Embryonic facial prominence (tissue), 1 donor: ENCODE measurements around the gene NMB.

Experiments
- DNase-seq: peaks from one replicate; pipeline ENCODE4 v3.0.0-alpha.2; 2016; ENCODE audit errors: extremely low spot score

Gene NMB

GRCh38 chr15:84616235-84616634 lies 41.8 kb downstream of the NMB start:
- DNase-seq = no peak

GRCh38 chr15:84611631-84612030 lies 46.4 kb downstream of the NMB start:
- DNase-seq = no peak

GRCh38 chr15:84609818-84610525 lies 48.0 kb downstream of the NMB start:
- DNase-seq = no peak

- DNase-seq = no peak
Observed at GRCh38 chr15:84608707-84609284, 49.2 kb downstream of the NMB start.

GRCh38 chr15:84606653-84607120 lies 51.3 kb downstream of the NMB start:
- no peak for DNase-seq

GRCh38 chr15:84605554-84605882 lies 52.5 kb downstream of the NMB start:
- no peak for DNase-seq
